OCI-LY7 (cell line): ENCODE data around the gene SEC14L2. TPM values are rescaled to one million over a fixed set of nuclear protein-coding genes. Genes with fewer than 3 reads are reported as not detected.
"Not testable (repeated sequence)": the region's sequence is repeated elsewhere in the genome, so short reads cannot be mapped to it uniquely, and the experiment has no call there.

ENCODE experiments used
- BruUV-seq: library from RNA; stranded (reverse); fragments of 400-500 nt; replicated peaks from 2 replicates; lab custom pipeline; 2021; lab: Mats Ljungman, UMichigan
- CTCF ChIA-PET: fragments of 300-600 bp; sonication (Branson Sonifier 250); formaldehyde crosslinking; loops from one replicate; lab custom pipeline; 2022; ENCODE audit warnings: antibody characterized with exemption; ENCODE audit not compliant: unreplicated experiment; lab: Charles Lee
- POLR2A ChIA-PET: fragments of 300-600 bp; sonication (Branson Sonifier 250); formaldehyde crosslinking; loops from one replicate; lab custom pipeline; 2022; ENCODE audit warnings: antibody characterized with exemption; lab: Charles Lee
- DNase-seq: peaks from one replicate; pipeline ENCODE4 v3.0.0-alpha.2; 2015; ENCODE audit warnings: low spot score
- H2AFZ ChIP-seq: fragments of 200-600 bp; sonication (generic), shearing (Covaris generic); 2 replicates; pipeline ENCODE4 v1.6.1; 2014; ENCODE audit warnings: mild to moderate bottlenecking, antibody characterized with exemption, low read length, moderate library complexity
- H3K27ac ChIP-seq: fragments of 200-600 bp; sonication (generic); 2 replicates; pipeline ENCODE4 v1.5.1; 2014; ENCODE audit warnings: mixed run types, low read depth, mild to moderate bottlenecking, moderate library complexity, low read length, inconsistent platforms; ENCODE audit not compliant: poor library complexity, severe bottlenecking
- H3K36me3 ChIP-seq: fragments of 200-600 bp; sonication (generic); 2 replicates; pipeline ENCODE4 v1.6.1; 2014; ENCODE audit warnings: mild to moderate bottlenecking, antibody characterized with exemption, low read length, moderate library complexity, mixed read lengths; ENCODE audit not compliant: insufficient read depth
- H3K4me1 ChIP-seq: fragments of 200-600 bp; sonication (generic); 2 replicates; pipeline ENCODE4 v1.5.1; 2014; ENCODE audit warnings: mild to moderate bottlenecking, low read length; ENCODE audit not compliant: insufficient read depth, poor library complexity, severe bottlenecking
- H3K4me2 ChIP-seq: fragments of 200-600 bp; sonication (generic); 2 replicates; pipeline ENCODE4 v1.6.1; 2014; ENCODE audit warnings: mild to moderate bottlenecking, low read length
- H3K4me3 ChIP-seq: fragments of 200-600 bp; sonication (generic); 2 replicates; pipeline ENCODE4 v1.5.1; 2014; ENCODE audit warnings: mild to moderate bottlenecking, low read depth, low read length; ENCODE audit not compliant: poor library complexity, severe bottlenecking
- H3K79me2 ChIP-seq: fragments of 200-600 bp; sonication (generic); 2 replicates; pipeline ENCODE4 v1.6.1; 2016; ENCODE audit warnings: low read depth, mild to moderate bottlenecking, low read length, moderate library complexity, mixed read lengths; ENCODE audit not compliant: insufficient read depth
- H3K9me2 ChIP-seq: fragments of 200-600 bp; sonication (generic); 2 replicates; pipeline ENCODE4 v1.6.1; 2016; ENCODE audit warnings: mild to moderate bottlenecking, low read length, mixed read lengths; ENCODE audit not compliant: insufficient read depth
- H3K9me3 ChIP-seq: fragments of 200-600 bp; sonication (generic); 2 replicates; pipeline ENCODE4 v1.6.1; 2014; ENCODE audit warnings: mild to moderate bottlenecking, mixed run types, low read length, mixed read lengths
- H4K20me1 ChIP-seq: fragments of 200-600 bp; sonication (generic); 2 replicates; pipeline ENCODE4 v1.6.1; 2014; ENCODE audit warnings: mild to moderate bottlenecking, antibody characterized with exemption, low read length, moderate library complexity, mixed read lengths; ENCODE audit not compliant: insufficient read depth
- EZH2phosphoT487 ChIP-seq: fragments of 200-600 bp; sonication (generic); IDR thresholded peaks from 2 replicates; pipeline ENCODE4 v1.6.1; 2018; ENCODE audit warnings: low read depth, borderline replicate concordance, mild to moderate bottlenecking, mixed run types, antibody characterized with exemption, low read length, moderate library complexity, mixed read lengths
- intact Hi-C: fragments of 100-400 bp; cut with micrococcal nuclease; formaldehyde crosslinking; loops from one replicate; pipeline ENCODE4 v1.10.0; 2022; ENCODE audit not compliant: unreplicated experiment
- total RNA-seq, 2 experiments: library from RNA; depleted of rRNA in 1 of 2; stranded (reverse); fragments of >200 nt in 1 of 2; shearing (Covaris generic) in 1 of 2; gene quantifications; 2 replicates each; pipeline ENCODE4 v1.2.3, GENCODE V29; 2014 to 2022
- TF ChIP-seq, protein P1 (sequence below): fragments of 200-600 bp; sonication (generic); conservative IDR thresholded peaks from 2 replicates; pipeline ENCODE4 v1.5.1; 2014; ENCODE audit warnings: mild to moderate bottlenecking, antibody characterized with exemption, low read length, moderate library complexity, mixed read lengths

SEC14L2 gene
- total RNA-seq, 2 experiments from 2014 or later = 0.11 to 0.22 TPM

GRCh38 chr22:30399718-30400117, 2.9 kb downstream of the SEC14L2 start:
- Histone ChIP-seq H3K36me3 (no peaks in the 10 kb centered on the region), H3K4me2 (no peak overlapping the region), H2AFZ (no peak overlapping the region), H3K27ac (no peak overlapping the region), H3K9me3 (no peaks in the 10 kb centered on the region), H3K4me3 (no peak overlapping the region), H3K9me2 (no peaks in the 10 kb centered on the region), H3K4me1 (no peaks in the 10 kb centered on the region), H3K79me2 (no peaks in the 10 kb centered on the region), H4K20me1 (no peaks in the 10 kb centered on the region)
- ChIA-PET CTCF (no interaction called here), POLR2A (no interaction called here)
- TF ChIP-seq, protein P1, sequence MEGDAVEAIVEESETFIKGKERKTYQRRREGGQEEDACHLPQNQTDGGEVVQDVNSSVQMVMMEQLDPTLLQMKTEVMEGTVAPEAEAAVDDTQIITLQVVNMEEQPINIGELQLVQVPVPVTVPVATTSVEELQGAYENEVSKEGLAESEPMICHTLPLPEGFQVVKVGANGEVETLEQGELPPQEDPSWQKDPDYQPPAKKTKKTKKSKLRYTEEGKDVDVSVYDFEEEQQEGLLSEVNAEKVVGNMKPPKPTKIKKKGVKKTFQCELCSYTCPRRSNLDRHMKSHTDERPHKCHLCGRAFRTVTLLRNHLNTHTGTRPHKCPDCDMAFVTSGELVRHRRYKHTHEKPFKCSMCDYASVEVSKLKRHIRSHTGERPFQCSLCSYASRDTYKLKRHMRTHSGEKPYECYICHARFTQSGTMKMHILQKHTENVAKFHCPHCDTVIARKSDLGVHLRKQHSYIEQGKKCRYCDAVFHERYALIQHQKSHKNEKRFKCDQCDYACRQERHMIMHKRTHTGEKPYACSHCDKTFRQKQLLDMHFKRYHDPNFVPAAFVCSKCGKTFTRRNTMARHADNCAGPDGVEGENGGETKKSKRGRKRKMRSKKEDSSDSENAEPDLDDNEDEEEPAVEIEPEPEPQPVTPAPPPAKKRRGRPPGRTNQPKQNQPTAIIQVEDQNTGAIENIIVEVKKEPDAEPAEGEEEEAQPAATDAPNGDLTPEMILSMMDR = no peak
- TF ChIP-seq EZH2phosphoT487 = no peak
- intact Hi-C loops = no loop called here
- DNase-seq = no peak
- no TSS peak for BruUV-seq

GRCh38 chr22:30400159-30400558, 3.3 kb downstream of the SEC14L2 start:
- Histone ChIP-seq H2AFZ (no peak overlapping the region), H3K27ac (no peak overlapping the region), H3K36me3 (no peaks in the 10 kb centered on the region), H3K9me2 (no peaks in the 10 kb centered on the region), H3K4me2 (no peak overlapping the region), H4K20me1 (no peaks in the 10 kb centered on the region), H3K9me3 (no peaks in the 10 kb centered on the region), H3K4me3 (no peak overlapping the region), H3K4me1 (no peaks in the 10 kb centered on the region), H3K79me2 (no peaks in the 10 kb centered on the region)
- intact Hi-C loops = no loop called here
- no peak for DNase-seq
- POLR2A ChIA-PET = no interaction called here
- no TSS peak for BruUV-seq
- TF ChIP-seq EZH2phosphoT487 = no peak
- TF ChIP-seq, protein P1 = no peak
- CTCF ChIA-PET = no interaction called here

GRCh38 chr22:30401024-30401423, 4.2 kb downstream of the SEC14L2 start:
- H3K4me2 ChIP-seq, POLR2A ChIA-PET, BruUV-seq, H3K4me3 ChIP-seq, intact Hi-C loops, H3K4me1 ChIP-seq, H3K36me3 ChIP-seq, DNase-seq, H3K27ac ChIP-seq, H3K79me2 ChIP-seq, CTCF ChIA-PET, H4K20me1 ChIP-seq, H3K9me2 ChIP-seq, H2AFZ ChIP-seq, H3K9me3 ChIP-seq: not testable (repeated sequence)
